ENCODE measurements around the gene RIPPLY3.

Gene RIPPLY3, protein sequence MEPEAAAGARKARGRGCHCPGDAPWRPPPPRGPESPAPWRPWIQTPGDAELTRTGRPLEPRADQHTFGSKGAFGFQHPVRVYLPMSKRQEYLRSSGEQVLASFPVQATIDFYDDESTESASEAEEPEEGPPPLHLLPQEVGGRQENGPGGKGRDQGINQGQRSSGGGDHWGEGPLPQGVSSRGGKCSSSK

DNA sequence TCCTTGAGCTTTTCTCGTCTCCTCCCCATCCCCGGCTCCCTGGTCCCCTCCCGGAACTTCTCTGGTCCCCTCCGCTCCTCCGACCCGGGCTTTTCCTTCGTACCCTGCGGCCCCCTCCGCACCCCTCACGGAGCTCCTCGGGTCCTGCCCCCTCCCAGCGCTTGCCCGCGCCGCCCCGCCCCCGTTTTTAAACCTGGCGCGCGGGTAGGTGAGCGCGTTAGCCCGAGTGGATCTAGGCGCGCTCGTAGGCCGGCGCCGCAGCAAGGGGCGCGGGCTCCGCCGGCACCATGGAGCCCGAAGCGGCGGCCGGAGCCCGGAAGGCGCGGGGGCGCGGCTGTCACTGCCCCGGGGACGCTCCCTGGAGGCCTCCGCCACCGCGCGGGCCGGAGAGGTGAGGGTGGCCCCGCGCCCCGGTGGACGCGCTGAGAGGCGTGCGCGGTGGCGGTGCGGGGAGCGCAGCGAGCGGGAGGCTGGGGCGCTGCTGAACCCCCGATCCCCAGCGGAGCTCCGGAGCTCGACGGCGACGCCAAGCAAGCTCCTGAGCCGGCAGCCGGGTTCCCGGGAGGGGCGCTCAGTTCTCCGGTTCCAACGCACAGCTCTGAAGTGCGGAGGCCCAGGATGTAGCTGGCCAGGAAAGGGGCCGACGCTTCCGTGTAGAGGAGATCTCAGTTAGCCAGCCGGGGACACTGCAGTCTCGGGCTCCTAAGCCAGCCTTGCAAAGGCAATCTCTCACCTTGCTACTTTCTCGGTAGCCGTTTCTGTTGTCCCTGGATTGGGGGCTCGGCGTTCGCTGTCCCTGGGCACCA, at the start of gene RIPPLY3:
RIPPLY3 (plus strand) TSS at position 217 of the 806 bp plus-strand sequence; CDS start at position 288, 71 bp downstream.
- peak; percentile 34 for DNase-seq

DNA sequence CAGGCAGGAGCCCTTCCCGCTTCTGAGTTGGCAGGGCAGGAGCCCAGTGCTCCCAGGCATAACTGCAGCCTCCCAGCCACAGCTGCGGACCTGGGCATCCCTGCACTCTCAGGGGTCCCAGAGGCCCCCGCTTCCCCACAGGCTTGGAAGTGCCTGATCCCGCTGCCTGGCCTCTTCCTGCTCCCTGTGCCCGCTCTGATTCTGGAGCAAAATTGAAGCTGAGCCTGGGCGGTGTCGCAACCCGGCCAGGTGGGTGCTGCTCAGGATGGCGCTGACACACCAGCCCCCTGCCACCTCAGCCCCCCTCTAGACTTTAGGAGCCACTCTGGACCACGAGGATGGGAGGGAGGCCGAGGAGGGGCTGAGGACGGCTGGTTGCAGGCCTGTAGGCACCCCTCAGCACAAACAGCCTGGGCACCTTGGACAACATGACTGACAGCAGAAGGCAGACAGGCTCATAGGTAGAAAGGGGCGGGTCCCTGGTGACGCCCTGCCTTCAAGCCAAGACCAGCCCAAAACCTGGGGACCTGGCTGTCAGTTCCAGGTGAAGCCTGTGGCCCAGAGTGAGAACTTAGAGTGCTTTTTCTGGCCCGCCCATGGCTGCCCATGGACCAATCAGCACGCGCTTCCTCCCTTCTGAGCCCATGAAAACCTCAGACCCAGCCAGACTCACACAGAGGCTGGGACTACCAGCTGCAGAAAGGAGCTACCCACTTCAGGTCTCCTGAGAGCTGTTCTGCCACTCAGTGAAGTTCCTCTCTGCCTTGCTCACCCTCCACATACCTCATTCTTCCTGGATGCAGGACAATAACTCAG, 47.3 kb upstream of the RIPPLY3 start:
- DNase-seq = no peak

DNA sequence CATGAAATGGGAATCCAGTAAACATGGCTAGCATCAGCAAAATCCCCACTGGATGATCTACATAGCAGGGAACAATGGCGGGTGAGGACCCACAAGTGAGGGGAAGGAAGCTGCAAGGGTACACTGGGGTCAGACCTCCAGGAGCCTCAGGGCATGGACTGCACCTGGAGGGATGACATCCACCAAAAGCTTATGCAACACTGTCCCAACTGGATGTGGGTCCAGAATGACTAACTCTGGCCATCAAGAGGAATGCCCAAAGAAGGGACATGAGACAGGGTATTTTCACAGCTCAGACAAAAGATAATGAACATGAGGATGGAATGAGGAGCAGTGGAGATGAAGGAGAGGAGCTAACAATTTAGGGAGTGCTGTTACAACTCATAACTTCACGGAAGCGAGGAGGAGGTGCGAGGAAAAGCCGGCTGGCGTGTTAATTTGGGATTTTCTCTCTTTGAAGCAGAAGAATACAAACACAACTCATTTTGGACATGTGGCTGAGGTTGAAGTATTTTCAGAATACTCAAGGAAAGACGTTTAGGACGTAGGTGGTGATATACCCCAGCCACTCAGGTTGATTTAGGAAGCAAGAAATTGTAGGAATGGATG, 45.7 kb upstream of the RIPPLY3 start:
- DNase-seq = no peak

DNA sequence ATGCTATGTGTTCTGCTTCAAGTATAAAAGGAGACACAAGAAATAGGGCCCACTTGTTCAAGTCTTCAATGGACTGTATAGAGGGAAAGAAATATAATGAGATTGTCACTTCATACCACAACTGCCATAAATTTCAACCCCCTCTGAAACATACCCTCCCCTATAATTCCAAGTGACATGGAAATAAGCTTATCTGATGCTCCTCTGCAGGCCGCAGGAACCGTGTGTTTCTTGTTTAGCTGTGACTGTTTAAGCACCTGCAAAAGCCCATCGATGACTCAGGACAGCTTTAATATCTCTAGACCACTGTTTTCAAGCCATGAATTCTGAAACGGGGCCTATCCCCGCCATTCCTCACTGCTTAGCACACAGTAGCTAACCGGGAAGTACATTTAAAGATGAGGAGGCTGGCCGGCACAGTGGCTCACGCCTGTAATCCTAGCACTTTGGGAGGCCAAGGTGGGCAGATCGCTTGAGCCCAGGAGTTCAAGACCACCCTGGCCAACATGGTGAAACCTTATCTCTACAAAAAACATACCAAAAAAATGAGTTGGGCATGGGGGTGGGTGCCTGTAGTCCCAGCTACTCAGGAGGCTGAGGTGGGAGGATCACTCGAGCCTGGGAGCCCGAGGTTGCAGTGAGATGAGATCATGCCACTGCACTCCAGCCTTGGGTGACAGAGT, 44.3 kb upstream of the RIPPLY3 start:
- DNase-seq = no peak

DNA sequence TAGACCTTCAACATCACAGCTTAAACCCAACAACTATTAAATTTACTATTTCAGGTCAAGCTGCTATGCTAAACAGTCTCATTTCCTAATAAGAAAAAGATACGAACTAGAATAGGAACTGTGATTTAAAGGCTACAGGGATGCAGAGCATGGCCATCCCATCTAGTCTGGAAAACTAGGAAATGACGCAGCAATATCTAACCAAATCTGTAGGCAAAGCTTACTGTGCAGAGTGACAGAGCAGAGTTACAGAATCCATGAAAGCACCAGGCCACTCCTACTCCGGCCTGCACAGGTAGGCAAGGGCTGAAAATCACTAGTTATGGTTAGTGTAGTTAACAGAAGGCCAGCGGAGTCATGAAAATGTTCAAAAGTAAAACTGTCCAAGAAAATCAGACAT, 42.1 kb upstream of the RIPPLY3 start:
- DNase-seq = no peak

DNA sequence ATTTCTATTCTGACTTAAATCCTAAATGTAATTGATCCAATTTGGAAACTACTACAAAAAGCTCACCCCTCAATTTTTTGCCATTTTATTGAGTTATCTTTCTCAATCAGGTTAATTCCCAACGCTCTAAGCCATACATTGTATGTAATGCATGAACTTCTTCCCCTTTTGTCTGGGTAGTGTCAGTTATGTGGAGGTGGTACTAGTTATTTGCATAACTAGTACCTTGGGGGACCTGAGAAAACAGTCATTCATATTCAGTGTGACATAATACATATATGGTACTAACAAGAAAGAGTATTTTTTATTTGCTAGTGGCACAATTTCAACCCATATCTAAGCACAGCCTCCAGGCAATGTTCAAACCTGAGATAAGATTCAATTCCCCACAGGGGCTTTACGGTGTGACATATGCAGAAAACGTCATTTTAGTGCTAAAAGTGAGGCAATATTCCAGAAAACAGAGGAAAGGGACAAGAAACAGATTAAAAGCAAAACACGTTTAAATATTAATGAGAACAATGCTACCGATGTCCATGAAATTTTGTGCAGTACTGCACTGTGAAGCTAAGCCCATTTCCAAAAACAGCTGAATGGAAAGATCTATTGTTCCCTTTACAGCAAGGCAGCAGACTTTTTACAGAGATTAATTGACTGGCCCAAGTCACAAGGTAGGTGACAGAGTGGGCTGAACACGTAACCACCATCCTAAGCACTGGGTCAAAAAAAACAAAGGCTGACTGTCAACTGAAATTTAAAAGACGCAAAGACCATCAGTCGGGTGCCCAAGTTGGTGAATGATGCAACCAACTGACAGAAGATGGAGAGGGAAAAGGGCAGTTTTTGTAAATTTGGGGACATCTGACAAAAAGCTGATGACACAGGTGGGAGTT, 41.4 kb upstream of the RIPPLY3 start:
- no peak for DNase-seq

DNA sequence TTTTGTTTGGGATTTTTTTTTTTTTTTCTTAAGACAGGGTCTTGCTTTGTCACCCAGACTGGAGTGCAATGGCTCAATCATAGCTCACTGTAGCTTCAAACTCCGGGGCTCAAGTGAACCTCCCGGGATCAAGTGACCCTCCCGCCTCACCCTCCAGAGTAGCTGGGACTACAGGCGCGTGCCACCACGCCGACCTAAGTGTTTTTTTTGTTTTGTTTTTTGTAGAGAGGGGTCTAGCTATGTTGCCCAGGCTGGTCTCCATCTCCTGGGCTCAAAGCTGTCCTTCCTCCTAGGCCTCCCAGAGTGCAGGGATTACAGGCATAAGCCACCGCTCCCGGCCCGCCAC, 40.8 kb upstream of the RIPPLY3 start:
- no peak for DNase-seq

DNA sequence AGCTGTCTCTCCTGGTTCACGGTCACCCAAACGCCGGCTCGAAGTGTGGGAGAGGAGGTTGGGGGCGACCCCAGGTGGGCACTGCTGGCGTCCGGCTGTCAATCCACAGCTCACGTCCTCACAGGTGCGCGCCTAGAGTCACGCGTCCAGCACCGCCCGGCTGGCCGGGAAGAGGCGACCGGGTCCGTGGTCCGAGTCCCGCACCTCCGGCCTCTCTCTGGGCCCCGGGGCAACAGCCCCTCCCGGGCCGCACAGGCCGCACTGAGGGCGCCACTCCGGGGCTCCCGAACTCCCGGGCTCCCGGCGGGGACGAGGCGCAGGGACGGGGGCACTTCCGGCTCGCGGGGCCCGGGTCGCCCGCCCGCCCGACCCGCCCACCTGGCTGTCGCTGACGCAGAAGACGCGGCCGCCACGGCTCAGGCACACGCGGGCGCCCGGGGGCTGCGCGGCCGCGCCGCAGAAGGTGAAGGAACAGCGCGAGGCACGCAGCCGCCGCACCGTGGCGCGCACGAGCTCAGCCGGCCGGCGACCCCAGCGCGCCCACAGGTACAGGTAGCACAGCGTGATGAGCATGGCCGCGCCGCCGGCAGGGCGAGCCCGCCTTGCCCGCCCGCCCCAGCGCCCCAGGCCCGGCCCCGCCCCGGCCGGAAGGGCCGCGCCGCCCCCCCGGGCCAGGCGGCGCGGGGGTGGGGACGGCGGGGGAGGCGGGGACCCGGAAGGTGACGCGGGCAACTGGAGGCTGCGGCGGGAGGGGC, 40.3 kb upstream of the RIPPLY3 start, which contains the start of gene HLCS:
HLCS (minus strand) TSS at position 604 of the 755 bp plus-strand sequence; CDS start at position 573, 31 bp downstream.
- DNase-seq = peak; percentile 77

DNA sequence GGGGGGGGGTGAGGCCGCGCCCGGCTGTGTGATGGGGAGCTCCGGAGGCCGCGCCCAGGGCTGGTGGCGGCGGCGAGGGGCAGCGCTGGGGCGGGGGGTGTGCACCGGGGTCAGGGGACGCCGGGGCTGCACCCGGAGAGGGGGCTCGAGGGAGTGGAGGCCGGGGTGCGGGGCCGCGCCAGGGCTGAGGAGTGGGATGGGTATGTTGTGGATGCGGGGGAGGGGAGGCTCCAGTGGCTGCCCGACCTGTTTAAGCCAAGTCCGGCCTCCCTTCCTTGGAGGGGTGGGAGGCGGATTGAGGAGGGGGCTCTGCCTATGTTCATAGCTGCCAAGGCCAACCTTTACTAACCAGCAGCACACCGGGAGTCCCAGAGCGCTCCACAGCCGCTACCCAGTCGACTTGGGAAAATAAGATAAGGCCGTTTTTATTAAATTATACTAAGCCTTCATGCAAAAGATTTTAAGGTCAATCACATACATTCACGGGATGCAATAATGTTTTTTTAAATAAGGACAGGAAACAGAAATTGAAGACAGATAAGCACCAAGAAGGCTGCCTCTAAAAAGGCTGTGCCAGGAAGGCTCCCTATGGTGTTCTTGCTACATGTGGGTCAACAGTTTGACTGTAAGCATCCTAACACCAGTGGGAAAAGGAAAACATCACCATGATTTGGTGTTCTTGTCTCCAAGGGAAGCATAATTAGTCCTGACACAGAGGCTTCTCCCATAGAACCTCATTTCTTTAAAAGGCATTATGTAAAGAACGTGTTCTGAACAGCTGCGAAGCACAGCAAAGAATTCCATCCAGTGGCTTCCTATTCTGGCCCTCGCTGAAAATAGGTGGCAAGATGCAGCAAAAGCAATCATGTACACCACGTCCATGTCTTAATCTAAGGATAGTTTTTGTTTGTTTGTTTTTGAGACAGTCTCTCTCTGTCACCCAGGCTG, 39.4 kb upstream of the RIPPLY3 start:
- no peak for DNase-seq

DNA sequence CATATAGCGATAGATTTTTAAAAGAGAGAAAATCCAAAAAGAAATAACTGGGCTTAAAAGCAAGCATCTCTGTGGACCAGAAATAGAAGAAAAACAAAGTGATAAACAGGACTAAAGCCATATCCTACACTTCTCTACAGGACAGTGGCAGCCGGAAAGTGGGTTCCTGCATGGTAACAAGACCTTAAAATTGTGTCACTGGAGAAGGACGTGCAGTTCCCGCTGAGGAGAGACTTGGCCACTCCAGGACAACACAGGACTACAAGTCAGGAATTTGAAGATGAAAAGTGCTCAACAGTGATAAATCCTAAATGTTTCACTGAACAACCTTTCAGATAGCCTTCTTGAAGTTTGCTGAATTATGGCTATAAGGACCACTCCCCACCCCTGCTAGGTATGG, 38.1 kb upstream of the RIPPLY3 start:
- DNase-seq = no peak

DNA sequence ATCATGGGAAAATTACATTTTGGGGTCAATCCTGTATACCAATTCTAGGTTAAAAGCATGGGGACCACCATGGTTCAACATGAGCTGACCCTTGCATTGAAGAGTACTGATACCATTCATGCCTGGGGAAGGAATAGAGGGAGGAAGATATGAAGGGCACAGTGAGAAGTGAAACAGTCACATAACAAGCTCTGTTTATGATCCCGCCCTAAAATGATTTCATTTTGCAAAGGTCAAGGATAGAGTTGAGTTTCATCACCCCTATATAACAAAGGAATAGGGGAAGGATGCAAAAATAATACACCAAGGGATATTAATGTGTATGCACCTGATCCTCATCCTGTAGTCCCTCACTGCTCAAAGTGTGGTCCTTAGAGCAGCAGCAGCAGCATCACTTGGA, 37.5 kb upstream of the RIPPLY3 start:
- DNase-seq = no peak

DNA sequence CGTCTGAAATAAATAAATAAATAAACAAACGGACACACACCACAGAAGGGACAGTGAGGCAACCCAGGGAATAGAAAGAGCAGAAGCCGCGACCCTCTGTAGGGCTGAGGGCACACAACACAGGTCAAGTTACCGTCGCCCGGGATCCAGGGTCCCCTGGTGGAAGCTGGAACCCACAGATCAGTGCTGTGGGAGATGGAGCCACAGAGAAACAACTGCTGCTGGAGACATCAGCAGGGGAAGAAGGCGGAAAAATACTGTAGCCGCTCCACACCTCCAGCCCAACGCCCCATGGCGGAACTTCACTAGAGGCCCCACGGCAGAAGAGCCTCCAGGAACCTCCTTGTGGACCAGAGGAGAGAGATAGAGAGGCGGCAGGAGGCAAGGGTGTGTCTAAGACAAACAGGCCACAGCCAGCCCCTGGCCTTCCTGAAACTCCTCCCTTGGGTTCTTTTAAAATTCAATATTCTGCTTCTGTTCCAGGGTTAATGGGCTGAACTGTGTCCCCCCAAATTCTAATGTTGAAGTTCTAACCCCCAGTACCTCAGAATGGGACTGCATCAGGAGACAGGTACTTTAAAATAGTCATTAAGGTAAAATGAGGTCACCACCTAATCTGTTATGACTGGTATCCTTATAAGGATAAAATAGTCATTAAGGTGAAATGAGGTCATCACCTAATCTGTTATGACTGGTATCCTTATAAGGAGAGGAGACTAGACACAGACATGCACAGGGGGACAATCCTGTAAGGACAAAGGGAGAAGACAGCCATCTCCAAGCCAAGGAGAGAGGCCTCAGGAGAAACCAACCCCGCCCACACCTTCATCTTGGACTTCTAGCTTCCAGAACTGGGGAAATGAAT, 32.3 kb upstream of the RIPPLY3 start:
- DNase-seq = no peak

DNA sequence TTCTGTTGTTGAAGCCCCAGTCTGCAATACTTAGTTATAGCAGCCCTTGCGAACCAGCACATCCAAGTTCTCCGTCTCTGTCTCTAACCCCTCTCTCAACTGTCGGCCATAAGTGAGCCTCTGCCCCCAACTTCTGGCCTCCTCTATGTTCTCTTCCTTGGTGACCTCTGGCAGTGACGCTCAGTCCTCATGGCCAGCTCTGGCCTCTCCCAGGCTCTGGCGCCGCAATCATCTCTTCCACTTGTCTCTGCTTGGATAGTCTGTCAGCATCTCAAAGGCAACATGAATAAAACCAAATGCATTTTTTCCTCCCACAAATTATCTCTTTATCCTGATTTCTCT, 31.7 kb upstream of the RIPPLY3 start:
- no peak for DNase-seq

DNA sequence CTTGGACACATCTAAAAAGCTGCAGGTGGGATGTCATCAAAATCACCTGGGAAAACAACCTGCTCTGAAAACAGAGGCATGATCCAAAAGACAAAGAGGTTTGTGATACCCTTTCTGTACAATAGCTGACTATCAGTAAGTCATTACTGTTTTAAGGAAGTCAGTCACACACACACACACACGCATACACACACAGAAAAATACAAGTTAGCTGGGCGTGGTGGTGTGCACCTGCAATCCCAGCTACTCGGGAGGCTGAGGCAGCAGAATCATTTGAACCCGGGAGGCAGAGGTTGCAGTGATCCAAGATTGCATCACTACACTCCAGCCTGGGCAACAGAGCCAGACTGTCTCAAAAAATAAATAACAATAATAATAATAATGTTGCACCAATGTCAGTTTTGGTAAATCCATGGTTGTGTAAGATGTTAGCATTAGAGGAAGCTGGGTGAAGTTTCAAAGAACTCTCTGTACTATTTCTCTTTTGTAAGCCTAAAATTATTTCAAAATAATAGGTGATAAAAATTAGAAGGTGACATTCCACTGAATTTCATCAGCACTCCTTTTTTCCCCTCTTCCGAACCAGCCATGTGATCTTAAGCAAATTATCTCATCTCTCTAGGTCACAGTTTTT, 30.2 kb upstream of the RIPPLY3 start:
- no peak for DNase-seq

DNA sequence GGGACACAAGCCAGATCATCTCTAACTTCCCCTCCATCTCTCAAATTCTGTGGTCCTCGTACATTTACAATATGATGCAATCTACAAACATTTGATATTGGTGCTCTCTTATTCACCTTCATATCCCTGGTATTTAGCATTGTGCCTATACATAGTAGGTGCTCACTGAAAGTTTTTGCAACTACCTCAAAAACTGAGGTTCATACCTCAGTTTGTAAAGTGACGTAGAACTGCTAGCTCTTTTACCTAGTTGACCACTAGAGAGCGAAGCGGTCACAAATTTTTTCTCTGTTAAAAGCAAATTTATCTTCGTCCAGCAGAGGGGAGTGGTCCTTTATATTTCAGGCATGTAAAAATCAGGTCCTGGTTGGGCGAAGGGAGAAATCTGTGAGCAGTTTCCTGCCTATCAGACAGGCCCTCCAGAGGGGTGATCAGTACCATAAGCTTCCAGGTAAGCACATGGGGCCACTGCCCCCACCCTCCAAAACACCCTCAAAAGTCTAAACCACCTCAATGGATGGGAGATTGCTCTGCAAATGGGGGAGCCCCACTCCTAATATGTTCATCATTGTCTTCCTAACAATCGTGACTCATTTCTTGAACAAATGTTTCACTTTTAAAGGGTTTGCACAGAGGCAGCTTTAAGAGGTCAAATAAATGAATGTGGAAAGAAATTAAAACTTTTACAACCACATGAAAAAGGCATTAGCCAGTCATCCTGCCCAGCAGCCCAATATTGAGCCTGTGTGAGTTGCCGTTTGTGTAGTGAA, 29.4 kb upstream of the RIPPLY3 start:
- DNase-seq = no peak

DNA sequence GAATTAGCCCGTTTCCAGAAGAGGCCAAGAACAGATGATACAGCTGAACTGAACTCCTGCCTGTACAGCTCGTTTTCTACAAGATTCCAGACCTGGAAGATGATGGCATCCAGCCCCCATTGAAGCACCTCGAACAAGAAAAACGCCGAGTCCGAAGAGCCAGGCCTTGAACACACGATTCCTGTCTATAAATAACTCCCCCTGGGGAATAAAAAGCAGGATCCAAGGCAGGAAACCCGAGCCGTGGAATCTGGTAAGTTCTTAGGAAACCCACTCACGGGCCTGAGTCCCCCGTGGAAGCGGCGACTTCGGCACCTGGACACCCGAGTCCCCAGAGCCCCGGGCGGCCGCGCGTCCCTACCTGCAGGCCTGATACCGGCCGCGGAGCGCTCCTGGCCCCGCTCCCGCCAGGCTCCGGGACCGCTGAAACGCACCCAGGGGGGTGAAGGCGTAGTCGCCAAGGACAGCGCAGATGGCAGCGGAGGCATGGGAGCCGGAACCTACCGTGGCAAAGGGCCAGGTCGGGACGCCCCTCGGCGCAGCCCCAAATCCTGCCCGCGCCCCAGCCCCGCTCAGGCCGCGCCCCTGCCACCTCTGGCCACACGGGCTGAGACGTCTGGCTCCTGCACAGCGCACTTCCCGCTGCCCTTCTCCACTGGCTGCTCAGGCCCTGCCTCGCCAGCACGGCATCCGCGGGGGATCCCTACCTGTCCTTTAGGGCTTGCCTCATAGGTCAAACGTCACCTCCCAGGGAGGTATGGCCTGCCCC, 26.0 kb upstream of the RIPPLY3 start:
- no peak for DNase-seq

DNA sequence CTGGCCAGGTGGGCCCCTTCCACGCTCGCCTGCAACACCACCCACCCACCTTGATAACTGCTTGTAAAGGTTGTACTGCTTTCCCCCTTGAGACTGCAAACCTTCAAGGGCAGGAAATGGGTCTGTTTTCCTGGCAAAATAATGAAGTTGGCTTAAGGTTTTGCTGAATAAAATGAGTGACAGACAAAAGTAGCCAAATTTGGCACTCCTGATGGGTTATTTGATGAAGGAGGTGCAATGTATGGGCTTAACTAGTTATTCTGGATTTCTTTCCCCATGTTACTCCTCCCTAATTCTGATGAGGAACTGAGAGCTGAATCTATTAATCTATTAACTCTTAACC, 25.5 kb upstream of the RIPPLY3 start:
- no peak for DNase-seq
